ENCODE data around the gene ELK4.

The ELK4 gene

DNA sequence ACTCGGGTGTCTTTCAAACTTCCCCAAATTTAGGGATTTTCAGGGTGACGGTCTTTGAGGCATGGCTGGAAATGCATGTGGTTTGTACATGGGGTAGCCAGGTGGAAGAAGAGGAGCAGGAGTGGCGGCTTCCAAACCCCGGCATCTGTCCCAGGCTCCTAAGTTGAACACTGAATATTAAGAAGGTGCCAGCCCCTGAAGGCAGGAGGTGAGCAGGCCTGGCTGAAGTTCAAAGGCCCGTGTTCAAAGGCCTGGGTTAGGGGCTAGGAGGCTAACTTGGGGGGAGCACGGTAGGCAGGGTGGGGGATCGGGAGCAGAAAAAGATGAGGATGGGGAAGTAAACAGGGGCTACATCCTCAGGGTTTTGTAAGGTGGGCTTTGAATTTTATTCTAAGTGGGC lies 42.8 kb downstream of the ELK4 start:
- H3K36me3 ChIP-seq (ENCODE audit: control insufficient read depth, insufficient read depth, low read length) = no peaks in the 10 kb centered on the region
- no peaks in the 10 kb centered on the region for H3K4me1 ChIP-seq (ENCODE audit: control insufficient read depth, insufficient read depth, low read length)
- H3K4me3 ChIP-seq (ENCODE audit: low read length) = no peak overlapping the region
- no peak overlapping the region for H3K9ac ChIP-seq (ENCODE audit: low read length)
- no peaks in the 10 kb centered on the region for H3K27me3 ChIP-seq (ENCODE audit: control insufficient read depth, insufficient read depth, low read length)
- H3K27ac ChIP-seq (ENCODE audit: low read depth, low read length) = no peak overlapping the region

DNA sequence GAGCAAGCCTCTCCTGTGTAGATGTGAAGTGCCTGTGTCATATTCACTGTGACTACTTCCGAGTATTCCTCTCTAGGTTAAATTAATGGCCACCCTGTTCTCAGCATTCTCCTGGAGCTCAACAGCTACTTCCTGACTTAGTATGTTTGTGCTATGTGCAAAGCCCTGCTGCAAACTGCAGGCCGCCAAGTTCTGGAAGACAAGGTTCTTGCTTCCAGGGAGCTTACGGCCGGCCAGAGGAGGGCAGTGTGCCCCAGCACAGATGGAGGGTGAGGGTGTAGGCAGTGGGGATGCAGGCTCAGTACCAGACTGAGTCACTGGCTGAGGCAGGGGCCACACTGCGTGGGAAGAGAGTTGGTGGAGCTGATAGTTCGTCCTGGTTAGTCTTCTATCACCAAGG lies 43.2 kb downstream of the ELK4 start:
- H3K9ac ChIP-seq (ENCODE audit: low read length) = no peak overlapping the region
- no peak overlapping the region for H3K4me3 ChIP-seq (ENCODE audit: low read length)
- no peaks in the 10 kb centered on the region for H3K27me3 ChIP-seq (ENCODE audit: control insufficient read depth, insufficient read depth, low read length)
- no peaks in the 10 kb centered on the region for H3K36me3 ChIP-seq (ENCODE audit: control insufficient read depth, insufficient read depth, low read length)
- no peaks in the 10 kb centered on the region for H3K4me1 ChIP-seq (ENCODE audit: control insufficient read depth, insufficient read depth, low read length)
- H3K27ac ChIP-seq (ENCODE audit: low read depth, low read length) = no peak overlapping the region

GRCh38 chr1:205587581-205587980 lies 44.2 kb downstream of the ELK4 start:
- H3K27ac ChIP-seq (ENCODE audit: low read depth, low read length) = no peak overlapping the region
- no peaks in the 10 kb centered on the region for H3K36me3 ChIP-seq (ENCODE audit: control insufficient read depth, insufficient read depth, low read length)
- H3K27me3 ChIP-seq (ENCODE audit: control insufficient read depth, insufficient read depth, low read length) = no peaks in the 10 kb centered on the region
- H3K4me3 ChIP-seq (ENCODE audit: low read length) = no peak overlapping the region
- H3K9ac ChIP-seq (ENCODE audit: low read length) = no peak overlapping the region
- H3K4me1 ChIP-seq (ENCODE audit: control insufficient read depth, insufficient read depth, low read length) = no peaks in the 10 kb centered on the region

- Histone ChIP-seq H3K27me3 (ENCODE audit: control insufficient read depth, insufficient read depth, low read length) (no peaks in the 10 kb centered on the region), H3K27ac (ENCODE audit: low read depth, low read length) (no peak overlapping the region), H3K36me3 (ENCODE audit: control insufficient read depth, insufficient read depth, low read length) (no peaks in the 10 kb centered on the region), H3K4me1 (ENCODE audit: control insufficient read depth, insufficient read depth, low read length) (no peaks in the 10 kb centered on the region), H3K9ac (ENCODE audit: low read length) (no peak overlapping the region), H3K4me3 (ENCODE audit: low read length) (no peak overlapping the region)
Observed at GRCh38 chr1:205585835-205586785, 45.7 kb downstream of the ELK4 start.

GRCh38 chr1:205585169-205585834 lies 46.5 kb downstream of the ELK4 start:
- Histone ChIP-seq H3K27ac (ENCODE audit: low read depth, low read length) (no peak overlapping the region), H3K9ac (ENCODE audit: low read length) (no peak overlapping the region)

DNA sequence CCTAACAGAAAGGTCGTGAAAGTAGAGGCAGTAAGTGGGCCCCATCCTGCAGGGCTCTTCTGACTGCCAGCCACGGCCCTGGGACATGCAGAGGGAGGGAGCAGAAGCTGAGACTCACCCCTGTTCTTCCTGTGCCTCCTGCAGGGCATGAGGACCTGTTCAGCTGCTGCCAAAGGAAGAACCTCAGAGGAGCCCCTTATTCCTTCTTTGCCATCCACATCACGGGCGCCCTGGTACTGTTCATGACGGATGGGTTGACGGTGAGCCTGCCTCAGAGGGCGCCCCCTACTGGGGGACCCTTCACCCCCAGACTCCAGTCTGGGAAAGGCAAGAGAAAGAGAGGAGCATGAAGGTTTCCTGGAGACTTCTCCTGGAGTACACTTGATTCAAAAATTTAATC lies 47.1 kb downstream of the ELK4 start:
- Histone ChIP-seq H3K36me3 (ENCODE audit: control insufficient read depth, insufficient read depth, low read length) (no peaks in the 10 kb centered on the region), H3K27me3 (ENCODE audit: control insufficient read depth, insufficient read depth, low read length) (peaks cover under 1% of the 10 kb centered on the region), H3K4me3 (ENCODE audit: low read length) (no peak overlapping the region), H3K9ac (ENCODE audit: low read length) (no peak overlapping the region), H3K4me1 (ENCODE audit: control insufficient read depth, insufficient read depth, low read length) (no peaks in the 10 kb centered on the region), H3K27ac (ENCODE audit: low read depth, low read length) (no peak overlapping the region)

More at GRCh38 chr1:205585169-205585834, 46.5 kb downstream of the ELK4 start:
- no peaks in the 10 kb centered on the region for H3K36me3 ChIP-seq (ENCODE audit: control insufficient read depth, insufficient read depth, low read length)
- no peak overlapping the region for H3K4me3 ChIP-seq (ENCODE audit: low read length)
- no peaks in the 10 kb centered on the region for H3K27me3 ChIP-seq (ENCODE audit: control insufficient read depth, insufficient read depth, low read length)
- no peaks in the 10 kb centered on the region for H3K4me1 ChIP-seq (ENCODE audit: control insufficient read depth, insufficient read depth, low read length)

GRCh38 chr1:205583461-205584130 lies 48.2 kb downstream of the ELK4 start:
- Histone ChIP-seq H3K4me1 (ENCODE audit: control insufficient read depth, insufficient read depth, low read length) (no peaks in the 10 kb centered on the region), H3K36me3 (ENCODE audit: control insufficient read depth, insufficient read depth, low read length) (no peaks in the 10 kb centered on the region), H3K9ac (ENCODE audit: low read length) (no peak overlapping the region), H3K4me3 (ENCODE audit: low read length) (no peak overlapping the region), H3K27me3 (ENCODE audit: control insufficient read depth, insufficient read depth, low read length) (peaks cover 3% of the 10 kb centered on the region), H3K27ac (ENCODE audit: low read depth, low read length) (no peak overlapping the region)

DNA sequence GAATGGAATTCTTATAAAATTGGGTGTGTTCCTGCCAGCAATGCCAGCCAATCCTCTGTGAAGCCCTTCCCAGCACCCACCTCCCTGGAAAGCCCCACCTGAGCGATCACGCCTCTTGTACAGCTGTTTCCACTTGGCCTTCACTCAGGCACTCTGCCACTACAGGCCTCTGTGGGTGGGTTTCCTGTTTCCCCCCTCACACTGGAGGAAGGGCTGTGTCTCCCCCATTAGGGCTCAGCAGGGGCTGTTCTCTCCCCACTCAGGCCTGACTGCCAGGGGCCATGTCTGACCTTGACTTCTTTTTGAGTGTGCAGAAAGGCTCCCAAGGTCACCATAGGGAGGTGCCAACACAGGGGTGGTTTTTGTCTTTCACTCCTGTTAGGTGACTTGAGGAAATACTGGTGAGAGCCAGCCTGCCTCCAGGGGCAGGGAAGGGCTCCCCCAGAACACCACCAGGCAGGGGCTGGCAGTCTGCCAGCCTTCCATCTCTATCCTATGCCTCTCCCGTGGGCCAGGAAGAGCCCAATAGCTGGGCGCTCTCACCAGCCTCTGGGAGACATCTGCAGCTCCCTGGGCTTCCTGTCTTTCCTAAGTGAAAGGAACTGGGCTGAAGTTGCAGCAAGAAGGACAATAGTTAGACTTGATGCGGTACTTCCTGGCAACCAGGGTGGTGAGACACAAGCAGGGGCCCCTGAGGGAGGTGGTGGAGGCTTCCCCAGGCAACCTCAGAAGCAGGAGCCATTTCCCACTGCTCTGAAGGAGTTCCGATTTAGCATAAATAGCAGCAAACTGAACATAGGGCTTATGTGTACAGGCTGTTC lies 49.1 kb downstream of the ELK4 start:
- no peak overlapping the region for H3K4me3 ChIP-seq (ENCODE audit: low read length)
- H3K36me3 ChIP-seq (ENCODE audit: control insufficient read depth, insufficient read depth, low read length) = no peaks in the 10 kb centered on the region
- no peak overlapping the region for H3K9ac ChIP-seq (ENCODE audit: low read length)
- peaks cover 3% of the 10 kb centered on the region for H3K27me3 ChIP-seq (ENCODE audit: control insufficient read depth, insufficient read depth, low read length)
- no peak overlapping the region for H3K27ac ChIP-seq (ENCODE audit: low read depth, low read length)
- H3K4me1 ChIP-seq (ENCODE audit: control insufficient read depth, insufficient read depth, low read length) = no peaks in the 10 kb centered on the region

GRCh38 chr1:205582046-205582445 lies 49.8 kb downstream of the ELK4 start:
- Histone ChIP-seq H3K27ac (ENCODE audit: low read depth, low read length) (no peak overlapping the region), H3K4me3 (ENCODE audit: low read length) (no peak overlapping the region), H3K36me3 (ENCODE audit: control insufficient read depth, insufficient read depth, low read length) (no peaks in the 10 kb centered on the region), H3K27me3 (ENCODE audit: control insufficient read depth, insufficient read depth, low read length) (peaks cover 3% of the 10 kb centered on the region), H3K9ac (ENCODE audit: low read length) (no peak overlapping the region), H3K4me1 (ENCODE audit: control insufficient read depth, insufficient read depth, low read length) (no peaks in the 10 kb centered on the region)

- Histone ChIP-seq H3K36me3 (ENCODE audit: control insufficient read depth, insufficient read depth, low read length) (no peaks in the 10 kb centered on the region), H3K4me1 (ENCODE audit: control insufficient read depth, insufficient read depth, low read length) (no peaks in the 10 kb centered on the region), H3K4me3 (ENCODE audit: low read length) (no peak overlapping the region), H3K27me3 (ENCODE audit: control insufficient read depth, insufficient read depth, low read length) (peaks cover 3% of the 10 kb centered on the region), H3K9ac (ENCODE audit: low read length) (no peak overlapping the region), H3K27ac (ENCODE audit: low read depth, low read length) (no peak overlapping the region)
Observed at GRCh38 chr1:205581321-205581980, 50.4 kb downstream of the ELK4 start.

DNA sequence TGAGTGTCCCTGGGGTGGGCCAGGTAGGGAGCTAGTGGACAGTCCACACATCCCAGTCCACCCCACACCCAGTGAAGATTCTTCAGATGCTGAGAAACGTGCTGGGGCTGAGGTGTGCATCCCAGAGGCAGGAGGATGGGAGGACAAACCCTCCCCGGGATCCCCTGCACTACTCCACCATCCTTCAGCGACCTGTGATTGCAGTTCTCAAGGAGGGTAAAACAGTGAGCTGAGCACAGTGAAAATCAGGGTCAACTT lies 51.0 kb downstream of the ELK4 start:
- H3K36me3 ChIP-seq (ENCODE audit: control insufficient read depth, insufficient read depth, low read length) = no peaks in the 10 kb centered on the region
- H3K4me1 ChIP-seq (ENCODE audit: control insufficient read depth, insufficient read depth, low read length) = no peaks in the 10 kb centered on the region
- H3K9ac ChIP-seq (ENCODE audit: low read length) = no peak overlapping the region
- H3K4me3 ChIP-seq (ENCODE audit: low read length) = no peak overlapping the region
- peaks cover 3% of the 10 kb centered on the region for H3K27me3 ChIP-seq (ENCODE audit: control insufficient read depth, insufficient read depth, low read length)
- H3K27ac ChIP-seq (ENCODE audit: low read depth, low read length) = no peak overlapping the region
